SK-N-SH treated with all-trans-retinoic acid at 6 μM for 48 hours (cell line): Measurements from ENCODE around the gene CLNK.

Source experiments
- ATAC-seq: fragments of 200-7000 bp; cut with Tn5 transposase; 3 replicates; pipeline ENCODE4 v1.9.1; 2020; ENCODE audit warnings: mild to moderate bottlenecking, moderate library complexity
- ARNTL ChIP-seq: fragments of 450-650 bp; formaldehyde crosslinking; IDR thresholded peaks from 2 replicates; pipeline ENCODE4 v1.5.0; 2020; ENCODE audit warnings: low read depth, mild to moderate bottlenecking, moderate library complexity, borderline replicate concordance
- CSDC2 ChIP-seq: fragments of 250-450 bp; sonication (Bioruptor Pico); IDR thresholded peaks from 2 replicates; pipeline ENCODE4 v1.5.0; 2020; ENCODE audit warnings: mild to moderate bottlenecking, moderate library complexity
- ESRRG ChIP-seq: fragments of 250-450 bp; sonication (Bioruptor Pico); IDR thresholded peaks from 2 replicates; pipeline ENCODE4 v1.6.1; 2021; ENCODE audit warnings: mild to moderate bottlenecking
- ISL1 ChIP-seq: fragments of 250-450 bp; sonication (Bioruptor Pico); IDR thresholded peaks from 2 replicates; pipeline ENCODE4 v2.1.2; 2022; ENCODE audit warnings: mild to moderate bottlenecking, moderate library complexity
- OSR1 ChIP-seq: fragments of 250-450 bp; sonication (Bioruptor Pico); IDR thresholded peaks from 2 replicates; pipeline ENCODE4 v1.8.0; 2022; ENCODE audit warnings: moderate library complexity, mild to moderate bottlenecking, inconsistent platforms
- PPARA ChIP-seq: fragments of 250-450 bp; sonication (Bioruptor Pico); IDR thresholded peaks from 2 replicates; pipeline ENCODE4 v1.5.0; 2020; ENCODE audit warnings: mild to moderate bottlenecking, borderline replicate concordance
- RARB ChIP-seq: fragments of 250-450 bp; sonication (Bioruptor Pico); IDR thresholded peaks from 2 replicates; pipeline ENCODE4 v1.8.0; 2021; ENCODE audit warnings: mild to moderate bottlenecking, moderate library complexity
- SNAI2 ChIP-seq: fragments of 250-450 bp; sonication (Bioruptor Pico); IDR thresholded peaks from 2 replicates; pipeline ENCODE4 v1.5.0; 2020; ENCODE audit warnings: mild to moderate bottlenecking, moderate library complexity
- TOX ChIP-seq: fragments of 250-450 bp; sonication (Bioruptor Pico); IDR thresholded peaks from 2 replicates; pipeline ENCODE4 v1.8.0; 2021; ENCODE audit warnings: mild to moderate bottlenecking, moderate library complexity, borderline replicate concordance
- ZC3H10 ChIP-seq: fragments of 250-450 bp; sonication (Bioruptor Pico); IDR thresholded peaks from 2 replicates; pipeline ENCODE4 v1.5.1; 2021; ENCODE audit warnings: mild to moderate bottlenecking, moderate library complexity
- ZFP3 ChIP-seq: fragments of 250-450 bp; sonication (Bioruptor Pico); IDR thresholded peaks from 2 replicates; pipeline ENCODE4 v1.5.0; 2020; ENCODE audit warnings: mild to moderate bottlenecking, moderate library complexity
- ZFP30 ChIP-seq: fragments of 450-650 bp; formaldehyde crosslinking; IDR thresholded peaks from 2 replicates; pipeline ENCODE4 v1.5.0; 2022; ENCODE audit warnings: mild to moderate bottlenecking, moderate library complexity
- ZNF565 ChIP-seq: fragments of 450-650 bp; formaldehyde crosslinking; conservative IDR thresholded peaks from 2 replicates; pipeline ENCODE4 v1.5.0; 2020; ENCODE audit warnings: low read depth, mild to moderate bottlenecking, moderate library complexity
- ZNF70 ChIP-seq: fragments of 450-650 bp; formaldehyde crosslinking; IDR thresholded peaks from 2 replicates; pipeline ENCODE4 v1.5.0; 2020; ENCODE audit warnings: mild to moderate bottlenecking, moderate library complexity
- ZNF8 ChIP-seq: fragments of 450-650 bp; formaldehyde crosslinking; IDR thresholded peaks from 2 replicates; pipeline ENCODE4 v1.5.0; 2020; ENCODE audit warnings: mild to moderate bottlenecking, moderate library complexity
- TF ChIP-seq, protein P1 (sequence below): fragments of 250-450 bp; sonication (Bioruptor Pico); IDR thresholded peaks from 2 replicates; pipeline ENCODE4 v1.8.0; 2020; ENCODE audit warnings: mild to moderate bottlenecking, moderate library complexity, borderline replicate concordance
- TF ChIP-seq, protein P2 (sequence below): fragments of 250-450 bp; sonication (Bioruptor Pico); IDR thresholded peaks from 2 replicates; pipeline ENCODE4 v1.5.0; 2020; ENCODE audit warnings: mild to moderate bottlenecking, moderate library complexity
- TF ChIP-seq, protein P3 (sequence below): fragments of 250-450 bp; sonication (Bioruptor Pico); IDR thresholded peaks from 2 replicates; pipeline ENCODE4 v1.8.0; 2021; ENCODE audit warnings: low read depth, mild to moderate bottlenecking, moderate library complexity, borderline replicate concordance
- TF ChIP-seq, protein P4 (sequence below): fragments of 250-450 bp; sonication (Bioruptor Pico); IDR thresholded peaks from 2 replicates; pipeline ENCODE4 v1.5.1; 2021; ENCODE audit warnings: mild to moderate bottlenecking, moderate library complexity

The CLNK gene

DNA sequence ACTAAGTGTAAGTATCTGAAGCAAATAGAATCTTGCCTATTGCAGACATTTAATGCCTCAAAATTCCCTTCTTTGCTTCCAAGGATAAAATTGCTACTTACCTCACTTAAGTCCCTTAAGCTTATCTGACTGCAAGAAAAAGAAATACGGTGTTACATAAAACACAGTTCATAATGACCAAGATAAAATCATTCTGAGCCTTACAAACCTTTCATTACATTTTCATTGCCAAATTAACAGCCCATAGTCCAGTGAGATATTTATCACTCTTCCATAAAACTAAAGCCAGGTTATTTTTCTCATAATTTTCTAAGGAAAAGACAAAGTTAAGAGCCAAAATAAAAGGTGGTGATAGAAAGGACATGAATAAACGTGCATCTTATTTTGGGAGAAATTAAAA, 152.4 kb downstream of the CLNK start (continued):
- TF ChIP-seq, protein P1, sequence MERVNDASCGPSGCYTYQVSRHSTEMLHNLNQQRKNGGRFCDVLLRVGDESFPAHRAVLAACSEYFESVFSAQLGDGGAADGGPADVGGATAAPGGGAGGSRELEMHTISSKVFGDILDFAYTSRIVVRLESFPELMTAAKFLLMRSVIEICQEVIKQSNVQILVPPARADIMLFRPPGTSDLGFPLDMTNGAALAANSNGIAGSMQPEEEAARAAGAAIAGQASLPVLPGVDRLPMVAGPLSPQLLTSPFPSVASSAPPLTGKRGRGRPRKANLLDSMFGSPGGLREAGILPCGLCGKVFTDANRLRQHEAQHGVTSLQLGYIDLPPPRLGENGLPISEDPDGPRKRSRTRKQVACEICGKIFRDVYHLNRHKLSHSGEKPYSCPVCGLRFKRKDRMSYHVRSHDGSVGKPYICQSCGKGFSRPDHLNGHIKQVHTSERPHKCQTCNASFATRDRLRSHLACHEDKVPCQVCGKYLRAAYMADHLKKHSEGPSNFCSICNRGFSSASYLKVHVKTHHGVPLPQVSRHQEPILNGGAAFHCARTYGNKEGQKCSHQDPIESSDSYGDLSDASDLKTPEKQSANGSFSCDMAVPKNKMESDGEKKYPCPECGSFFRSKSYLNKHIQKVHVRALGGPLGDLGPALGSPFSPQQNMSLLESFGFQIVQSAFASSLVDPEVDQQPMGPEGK (CRISPR knock-in tag), result no peak
- TF ChIP-seq ZNF565 (CRISPR knock-in tag) (no peak), ISL1 (no peak), OSR1 (CRISPR knock-in tag) (no peak), CSDC2 (CRISPR knock-in tag) (no peak)

DNA sequence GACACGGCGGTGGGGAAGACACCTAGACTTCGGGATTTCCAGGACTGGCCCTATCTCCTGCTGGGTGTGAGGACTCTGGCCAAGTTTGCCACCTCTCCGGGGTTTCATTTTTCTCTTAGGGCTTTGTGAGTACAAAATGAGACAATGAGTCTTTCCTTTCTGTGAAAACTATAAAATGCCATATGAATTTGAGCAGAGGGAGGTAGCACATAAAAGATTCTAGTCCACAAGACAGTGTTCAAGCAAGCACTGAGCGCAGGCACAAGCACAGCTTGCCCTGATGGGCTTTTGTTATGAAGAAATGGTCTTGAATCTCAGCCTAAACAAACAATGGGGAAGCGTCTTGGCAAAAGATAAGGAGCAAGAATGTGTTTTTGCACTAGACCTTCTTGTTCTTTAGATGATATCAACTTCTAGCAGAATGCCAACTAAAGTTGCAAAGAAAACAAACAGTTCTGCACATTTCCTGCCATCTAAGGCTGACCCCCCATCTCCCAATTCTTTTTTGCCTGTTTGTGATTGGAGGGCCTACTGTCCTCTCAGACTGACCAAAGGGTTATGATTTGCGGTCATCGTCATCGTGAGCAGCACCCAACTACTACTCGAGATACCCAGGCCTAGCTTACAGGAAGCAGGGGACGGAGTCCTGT, 154.3 kb downstream of the CLNK start:
- ATAC-seq, result no peak

DNA sequence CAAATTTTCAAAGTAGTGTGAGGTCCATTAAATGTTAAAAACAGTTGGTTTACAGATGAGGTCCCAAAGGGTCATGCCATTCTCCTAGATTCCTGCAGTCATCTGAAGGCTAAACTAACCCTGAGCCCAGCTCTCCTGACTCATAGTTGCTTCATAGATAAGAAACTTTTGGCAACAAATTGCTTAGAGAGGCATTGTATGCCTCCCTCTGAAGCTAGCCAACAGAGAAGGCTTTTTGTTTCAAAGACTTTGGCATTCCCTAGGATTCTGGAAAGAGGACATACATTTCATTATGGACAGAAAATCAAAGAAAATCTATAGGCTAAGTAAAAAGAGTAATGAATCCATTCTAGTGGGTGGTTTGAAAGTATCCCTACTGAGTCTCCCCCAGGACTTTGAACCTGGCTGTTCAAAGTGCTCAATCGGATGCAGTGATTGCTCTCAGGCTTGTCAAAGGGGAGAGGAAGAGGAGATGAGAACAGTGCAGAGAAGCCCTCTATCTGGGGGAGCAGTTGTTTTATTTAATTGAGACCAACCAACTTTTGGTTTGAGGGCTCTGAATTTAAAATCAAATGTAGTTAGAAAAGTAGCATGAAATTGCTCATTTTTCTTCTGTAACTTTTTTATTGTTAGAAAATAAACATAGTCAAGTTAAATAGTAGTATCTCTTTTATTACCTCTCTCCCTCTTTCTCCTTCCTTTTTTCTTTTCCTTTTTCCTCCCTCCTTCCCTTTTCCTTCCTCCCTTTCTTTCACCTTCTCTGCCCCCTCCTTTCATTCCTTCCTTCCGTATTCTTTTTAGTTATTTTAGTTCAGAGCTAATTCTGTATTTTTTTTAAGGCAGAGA, 155.1 kb downstream of the CLNK start:
- no peak for ATAC-seq

More for the DNA sequence above, 154.3 kb downstream of the CLNK start:
- no peak for TF ChIP-seq ZFP30
- TF ChIP-seq ZC3H10, result no peak
- no peak for TF ChIP-seq ZNF70
- no peak for TF ChIP-seq ZNF8 (CRISPR knock-in tag)
- no peak for TF ChIP-seq ISL1
- TF ChIP-seq RARB (CRISPR knock-in tag), result no peak
- TF ChIP-seq, all 23 proteins: peak for 0

DNA sequence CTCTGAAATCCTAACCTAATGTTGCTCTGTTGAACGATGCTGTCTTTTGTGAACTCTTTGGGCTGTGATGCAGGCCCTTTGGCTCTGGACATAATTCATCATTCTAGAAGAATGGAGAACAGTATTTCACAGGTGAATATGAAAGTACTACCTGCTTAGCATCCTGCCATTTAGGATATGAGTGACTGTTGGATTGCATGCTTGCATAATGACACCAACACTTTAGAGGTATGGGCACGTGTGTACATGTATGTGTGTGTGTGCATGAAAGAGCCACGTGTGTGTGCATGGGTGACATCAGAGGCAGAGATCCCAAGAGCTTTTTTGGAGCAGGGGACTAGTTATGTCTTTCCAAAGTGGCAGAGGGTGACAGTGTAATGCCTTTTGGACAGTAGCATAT, 157.1 kb downstream of the CLNK start:
- no peak for ATAC-seq
- TF ChIP-seq TOX (CRISPR knock-in tag) (no peak), ZFP3 (no peak), ZC3H10 (no peak), ZNF70 (no peak), ZFP30 (no peak)

More for the DNA sequence above, 155.1 kb downstream of the CLNK start:
- TF ChIP-seq ZFP30 (no peak), ESRRG (no peak), ZNF565 (CRISPR knock-in tag) (no peak), PPARA (CRISPR knock-in tag) (no peak), ZFP3 (no peak), SNAI2 (CRISPR knock-in tag) (no peak), OSR1 (CRISPR knock-in tag) (no peak), RARB (CRISPR knock-in tag) (no peak), CSDC2 (CRISPR knock-in tag) (no peak)
- TF ChIP-seq, protein P2, sequence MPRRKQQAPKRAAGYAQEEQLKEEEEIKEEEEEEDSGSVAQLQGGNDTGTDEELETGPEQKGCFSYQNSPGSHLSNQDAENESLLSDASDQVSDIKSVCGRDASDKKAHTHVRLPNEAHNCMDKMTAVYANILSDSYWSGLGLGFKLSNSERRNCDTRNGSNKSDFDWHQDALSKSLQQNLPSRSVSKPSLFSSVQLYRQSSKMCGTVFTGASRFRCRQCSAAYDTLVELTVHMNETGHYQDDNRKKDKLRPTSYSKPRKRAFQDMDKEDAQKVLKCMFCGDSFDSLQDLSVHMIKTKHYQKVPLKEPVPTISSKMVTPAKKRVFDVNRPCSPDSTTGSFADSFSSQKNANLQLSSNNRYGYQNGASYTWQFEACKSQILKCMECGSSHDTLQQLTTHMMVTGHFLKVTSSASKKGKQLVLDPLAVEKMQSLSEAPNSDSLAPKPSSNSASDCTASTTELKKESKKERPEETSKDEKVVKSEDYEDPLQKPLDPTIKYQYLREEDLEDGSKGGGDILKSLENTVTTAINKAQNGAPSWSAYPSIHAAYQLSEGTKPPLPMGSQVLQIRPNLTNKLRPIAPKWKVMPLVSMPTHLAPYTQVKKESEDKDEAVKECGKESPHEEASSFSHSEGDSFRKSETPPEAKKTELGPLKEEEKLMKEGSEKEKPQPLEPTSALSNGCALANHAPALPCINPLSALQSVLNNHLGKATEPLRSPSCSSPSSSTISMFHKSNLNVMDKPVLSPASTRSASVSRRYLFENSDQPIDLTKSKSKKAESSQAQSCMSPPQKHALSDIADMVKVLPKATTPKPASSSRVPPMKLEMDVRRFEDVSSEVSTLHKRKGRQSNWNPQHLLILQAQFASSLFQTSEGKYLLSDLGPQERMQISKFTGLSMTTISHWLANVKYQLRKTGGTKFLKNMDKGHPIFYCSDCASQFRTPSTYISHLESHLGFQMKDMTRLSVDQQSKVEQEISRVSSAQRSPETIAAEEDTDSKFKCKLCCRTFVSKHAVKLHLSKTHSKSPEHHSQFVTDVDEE (CRISPR knock-in tag), result no peak
- TF ChIP-seq, protein P3, sequence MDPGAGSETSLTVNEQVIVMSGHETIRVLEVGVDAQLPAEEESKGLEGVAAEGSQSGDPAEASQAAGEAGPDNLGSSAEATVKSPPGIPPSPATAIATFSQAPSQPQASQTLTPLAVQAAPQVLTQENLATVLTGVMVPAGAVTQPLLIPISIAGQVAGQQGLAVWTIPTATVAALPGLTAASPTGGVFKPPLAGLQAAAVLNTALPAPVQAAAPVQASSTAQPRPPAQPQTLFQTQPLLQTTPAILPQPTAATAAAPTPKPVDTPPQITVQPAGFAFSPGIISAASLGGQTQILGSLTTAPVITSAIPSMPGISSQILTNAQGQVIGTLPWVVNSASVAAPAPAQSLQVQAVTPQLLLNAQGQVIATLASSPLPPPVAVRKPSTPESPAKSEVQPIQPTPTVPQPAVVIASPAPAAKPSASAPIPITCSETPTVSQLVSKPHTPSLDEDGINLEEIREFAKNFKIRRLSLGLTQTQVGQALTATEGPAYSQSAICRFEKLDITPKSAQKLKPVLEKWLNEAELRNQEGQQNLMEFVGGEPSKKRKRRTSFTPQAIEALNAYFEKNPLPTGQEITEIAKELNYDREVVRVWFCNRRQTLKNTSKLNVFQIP (CRISPR knock-in tag), result no peak

DNA sequence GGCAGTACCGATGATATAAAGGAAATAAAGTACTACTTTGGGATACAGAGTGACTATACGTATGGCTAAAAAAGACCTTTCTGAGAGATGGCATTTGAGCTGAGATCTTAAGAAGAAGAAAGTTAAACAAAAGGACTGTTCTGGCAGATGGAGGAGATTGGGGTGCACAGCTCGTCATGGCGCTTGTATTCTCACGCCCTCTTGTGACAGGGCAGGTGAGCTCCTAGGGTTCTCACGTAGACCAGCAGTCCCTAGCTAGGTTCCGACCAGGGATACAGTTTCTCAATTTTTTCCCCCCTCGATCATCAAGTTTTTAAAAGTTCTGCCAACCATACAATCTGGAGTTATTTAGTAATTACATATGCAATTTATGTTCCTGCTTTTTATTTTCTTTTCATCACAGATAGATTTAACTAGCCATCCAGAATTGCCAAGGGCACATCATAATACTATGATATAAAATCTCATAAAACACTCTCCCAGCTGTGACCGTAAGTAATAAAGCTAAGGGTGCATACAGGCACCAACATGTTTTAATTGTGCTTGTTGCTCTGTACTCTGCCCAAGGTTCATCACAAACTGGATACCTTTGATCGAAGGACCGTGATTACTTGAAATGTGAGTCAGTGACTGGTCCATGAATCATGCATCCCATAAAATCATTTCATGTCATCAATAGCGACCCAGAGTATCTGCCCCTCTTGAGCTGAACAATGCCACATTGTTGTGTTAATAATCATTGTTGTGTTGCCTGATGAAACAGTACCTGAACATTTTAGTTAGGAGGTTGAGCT, 157.9 kb downstream of the CLNK start:
- no peak for ATAC-seq
- no peak for TF ChIP-seq RARB (CRISPR knock-in tag)
- TF ChIP-seq, protein P4, sequence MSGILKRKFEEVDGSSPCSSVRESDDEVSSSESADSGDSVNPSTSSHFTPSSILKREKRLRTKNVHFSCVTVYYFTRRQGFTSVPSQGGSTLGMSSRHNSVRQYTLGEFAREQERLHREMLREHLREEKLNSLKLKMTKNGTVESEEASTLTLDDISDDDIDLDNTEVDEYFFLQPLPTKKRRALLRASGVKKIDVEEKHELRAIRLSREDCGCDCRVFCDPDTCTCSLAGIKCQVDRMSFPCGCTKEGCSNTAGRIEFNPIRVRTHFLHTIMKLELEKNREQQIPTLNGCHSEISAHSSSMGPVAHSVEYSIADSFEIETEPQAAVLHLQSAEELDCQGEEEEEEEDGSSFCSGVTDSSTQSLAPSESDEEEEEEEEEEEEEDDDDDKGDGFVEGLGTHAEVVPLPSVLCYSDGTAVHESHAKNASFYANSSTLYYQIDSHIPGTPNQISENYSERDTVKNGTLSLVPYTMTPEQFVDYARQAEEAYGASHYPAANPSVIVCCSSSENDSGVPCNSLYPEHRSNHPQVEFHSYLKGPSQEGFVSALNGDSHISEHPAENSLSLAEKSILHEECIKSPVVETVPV, result no peak
- no peak for TF ChIP-seq SNAI2 (CRISPR knock-in tag)
- TF ChIP-seq ZNF70, result no peak
- no peak for TF ChIP-seq CSDC2 (CRISPR knock-in tag)
- no peak for TF ChIP-seq ESRRG
- no peak for TF ChIP-seq PPARA (CRISPR knock-in tag)
- TF ChIP-seq, protein P1 (CRISPR knock-in tag), result no peak
- no peak for TF ChIP-seq OSR1 (CRISPR knock-in tag)
- TF ChIP-seq, protein P3 (CRISPR knock-in tag), result no peak
- TF ChIP-seq TOX (CRISPR knock-in tag), result no peak
- no peak for TF ChIP-seq ARNTL (CRISPR knock-in tag)
- TF ChIP-seq ISL1, result no peak
